A549 (cell line): ENCODE data around the gene PTPN4. TPM values are rescaled to one million over a fixed set of nuclear protein-coding genes. Genes with fewer than 3 reads are reported as not detected.
A peak's percentile ranks its signal among the peaks of the same experiment; 100 is the strongest.

Source experiments
- ATAC-seq, 2 experiments: fragments of 200-7000 bp in 1 of 2; fragments of >200 bp in 1 of 2; cut with Nextera tagmentation in 1 of 2; cut with Tn5 transposase in 1 of 2; 3 replicates each; pipeline versions ENCODE4 v1.8.0 to v1.9.1; 2018 to 2020; ENCODE audit warnings: mild to moderate bottlenecking in 1 of 2, moderate library complexity in 1 of 2
- CTCF ChIA-PET: fragments of 300-600 bp; sonication (Branson Sonifier 250); formaldehyde crosslinking; extraction: SDS; loops from one replicate; lab custom pipeline; 2021; ENCODE audit warnings: antibody characterized with exemption, inconsistent platforms; lab: Yijun Ruan, JAX
- POLR2A ChIA-PET: fragments of 350-600 bp; formaldehyde crosslinking; extraction: SDS; loops from one replicate; lab custom pipeline; 2021; ENCODE audit warnings: antibody characterized with exemption, inconsistent platforms; lab: Yijun Ruan, JAX
- DNase-seq, 2 experiments: peaks; one replicate each; pipeline versions ENCODE4 v3.0.0 to v3.0.0-alpha.2; 2011 to 2016; ENCODE audit warnings: low read depth in 1 of 2, low spot score in 1 of 2
- FAIRE-seq: peaks from 2 replicates; lab custom pipeline; 2011; peaks lifted over from hg19 to GRCh38; lab: Jason Lieb, UNC
- H3K27ac ChIP-seq, 2 experiments: fragments of >200 bp; sonication (Bioruptor Twin); formaldehyde crosslinking; 3 replicates each; pipeline ENCODE4 v1.5.1; 2016 to 2017
- H3K4me1 ChIP-seq: fragments of >200 bp; sonication (Bioruptor Twin); formaldehyde crosslinking; 3 replicates; pipeline ENCODE4 v1.6.1; 2016
- H3K4me2 ChIP-seq: fragments of >200 bp; sonication (Bioruptor Twin); formaldehyde crosslinking; 3 replicates; pipeline ENCODE4 v1.6.1; 2016
- H3K4me3 ChIP-seq: fragments of >200 bp; sonication (Bioruptor Twin); formaldehyde crosslinking; 3 replicates; pipeline ENCODE4 v1.5.1; 2016
- H3K9me3 ChIP-seq: fragments of >200 bp; sonication (Bioruptor Twin); formaldehyde crosslinking; 3 replicates; pipeline ENCODE4 v1.6.1; 2016
- CBX2 ChIP-seq: fragments of 200-600 bp; sonication (generic); IDR thresholded peaks from 2 replicates; pipeline ENCODE4 v1.6.1; 2016; ENCODE audit warnings: low read depth, mild to moderate bottlenecking, borderline replicate concordance
- CHD2 ChIP-seq: fragments of 150-350 bp; IDR thresholded peaks from 2 replicates; pipeline ENCODE4 v1.6.1; 2014; ENCODE audit warnings: low read length; ENCODE audit not compliant: partially characterized antibody
- EHF ChIP-seq: fragments of 250-450 bp; sonication (Bioruptor Pico); IDR thresholded peaks from 2 replicates; pipeline ENCODE4 v1.5.0; 2020; ENCODE audit warnings: mild to moderate bottlenecking
- ELK1 ChIP-seq: fragments of 150-350 bp; IDR thresholded peaks from 2 replicates; pipeline ENCODE4 v1.6.1; 2014; ENCODE audit warnings: low read depth, mild to moderate bottlenecking, low read length
- ESRRA ChIP-seq: fragments of 150-350 bp; IDR thresholded peaks from 2 replicates; pipeline ENCODE4 v1.6.1; 2014; ENCODE audit warnings: mild to moderate bottlenecking, low read length, borderline replicate concordance
- FOXS1 ChIP-seq: fragments of 250-450 bp; sonication (Bioruptor Pico); IDR thresholded peaks from 2 replicates; pipeline ENCODE4 v1.5.0; 2020; ENCODE audit warnings: mild to moderate bottlenecking, moderate library complexity
- GATA3 ChIP-seq: IDR thresholded peaks from 2 replicates; pipeline ENCODE4 v1.6.1; 2012; ENCODE audit warnings: borderline replicate concordance
- HEYL ChIP-seq: fragments of 250-450 bp; sonication (Bioruptor Pico); IDR thresholded peaks from 2 replicates; pipeline ENCODE4 v1.8.0; 2021; ENCODE audit warnings: mild to moderate bottlenecking, moderate library complexity
- HOXA7 ChIP-seq: fragments of 250-450 bp; sonication (Bioruptor Pico); IDR thresholded peaks from 2 replicates; pipeline ENCODE4 v1.5.0; 2020; ENCODE audit warnings: mild to moderate bottlenecking, moderate library complexity
- HOXB13 ChIP-seq: fragments of 250-450 bp; sonication (Bioruptor Pico); IDR thresholded peaks from 2 replicates; pipeline ENCODE4 v1.5.0; 2020; ENCODE audit warnings: low read depth, mild to moderate bottlenecking, moderate library complexity
- HOXB5 ChIP-seq: fragments of 250-450 bp; sonication (Bioruptor Pico); IDR thresholded peaks from 2 replicates; pipeline ENCODE4 v1.5.0; 2020; ENCODE audit warnings: mild to moderate bottlenecking, moderate library complexity
- JUN ChIP-seq, 2 experiments: fragments of >200 bp; sonication (Bioruptor Twin); formaldehyde crosslinking; IDR thresholded peaks; 2 replicates in 1 of 2; 3 replicates in 1 of 2; pipeline ENCODE4 v1.6.1; 2016 to 2017
- KDM1A ChIP-seq: fragments of 200-600 bp; sonication (generic); IDR thresholded peaks from 2 replicates; pipeline ENCODE4 v1.6.1; 2016; ENCODE audit warnings: low read depth, mild to moderate bottlenecking
- KDM5A ChIP-seq: fragments of 200-600 bp; sonication (generic); IDR thresholded peaks from 2 replicates; pipeline ENCODE4 v1.6.1; 2016; ENCODE audit warnings: antibody characterized with exemption, mild to moderate bottlenecking
- MAFK ChIP-seq: fragments of 450-650 bp; IDR thresholded peaks from 2 replicates; pipeline ENCODE4 v1.6.1; 2014; ENCODE audit not compliant: partially characterized antibody
- NFE2L2 ChIP-seq: fragments of 150-350 bp; conservative IDR thresholded peaks from 2 replicates; pipeline ENCODE4 v1.6.1; 2014; ENCODE audit warnings: low read length
- NR3C1 ChIP-seq: fragments of >200 bp; sonication (Bioruptor Twin); formaldehyde crosslinking; IDR thresholded peaks from 3 replicates; pipeline ENCODE4 v1.6.1; 2017
- POLR2AphosphoS2 ChIP-seq: conservative IDR thresholded peaks from 2 replicates; pipeline ENCODE4 v1.6.1; 2012; ENCODE audit warnings: low read length, improper control_type of control experiment, inconsistent platforms
- RAD21 ChIP-seq, 2 experiments: fragments of >200 bp in 1 of 2; sonication (Bioruptor Twin) in 1 of 2; formaldehyde crosslinking in 1 of 2; IDR thresholded peaks in 1 of 2; conservative IDR thresholded peaks in 1 of 2; 2 replicates in 1 of 2; 3 replicates in 1 of 2; pipeline ENCODE4 v1.6.1; 2012 to 2018; ENCODE audit warnings: inconsistent platforms in 1 of 2
- REST ChIP-seq: fragments of 200-600 bp; sonication (generic); IDR thresholded peaks from 2 replicates; pipeline ENCODE4 v1.6.1; 2016; ENCODE audit warnings: antibody characterized with exemption, mild to moderate bottlenecking, moderate library complexity
- RFX5 ChIP-seq: fragments of 450-650 bp; IDR thresholded peaks from 2 replicates; pipeline ENCODE4 v1.7.1; 2014; ENCODE audit warnings: antibody characterized with exemption, mild to moderate bottlenecking, moderate library complexity
- SMC3 ChIP-seq: fragments of >200 bp; sonication (Bioruptor Twin); formaldehyde crosslinking; IDR thresholded peaks from 3 replicates; pipeline ENCODE4 v1.6.1; 2018; ENCODE audit warnings: inconsistent platforms
- SREBF2 ChIP-seq: fragments of 450-650 bp; IDR thresholded peaks from 2 replicates; pipeline ENCODE4 v1.6.1; 2014; ENCODE audit warnings: mild to moderate bottlenecking, moderate library complexity
- ZC3H11A ChIP-seq: fragments of 450-650 bp; IDR thresholded peaks from 2 replicates; pipeline ENCODE4 v1.6.1; 2014; ENCODE audit warnings: antibody characterized with exemption, mild to moderate bottlenecking
- ZNF302 ChIP-seq: fragments of 250-450 bp; sonication (Bioruptor Pico); IDR thresholded peaks from 2 replicates; pipeline ENCODE4 v1.9.0; 2021; ENCODE audit warnings: inconsistent platforms, mild to moderate bottlenecking, moderate library complexity
- ZSCAN20 ChIP-seq: fragments of 250-450 bp; sonication (Bioruptor Pico); IDR thresholded peaks from 2 replicates; pipeline ENCODE4 v1.8.0; 2022; ENCODE audit warnings: mild to moderate bottlenecking, moderate library complexity
- WGBS: methylation state at CpG from one replicate; pipeline ENCODE4 v1.1.6; 2017; ENCODE audit errors: missing lambda C conversion rate; 5-methylcytosine and 5-hydroxymethylcytosine counted together
- polyA plus RNA-seq, 4 experiments: library from polyadenylated mRNA; depleted of rRNA in 3 of 4; stranded (reverse); fragments of >200 nt; fragmentation: RNase III in 1 of 4; extraction: RNeasy Plus Mini Kit Qiagen cat#74134 plus additional on column Dnase treatment in 1 of 4; gene quantifications; 2 replicates in 3 of 4; 3 replicates in 1 of 4; pipeline ENCODE4 v1.2.3, GENCODE V29; 2011 to 2017

Gene PTPN4
- polyA plus RNA-seq, 2 of the 4 experiments (the other 2 are of a cell fraction): 14.5 to 36.6 TPM

- no peak for TF ChIP-seq REST
- TF ChIP-seq NFE2L2: no peak
- no peak for TF ChIP-seq ESRRA
- TF ChIP-seq, all 56 proteins: peak for 0
These were observed 78.0 kb downstream of the PTPN4 start (continued) for GRCh38 chr2:119837759-119838158.

GRCh38 chr2:119838179-119838578 is 78.5 kb downstream of the PTPN4 start:
- CTCF ChIA-PET: interaction anchor here (1.4 kb wide), 1 partner anchor 11 kb away, joined by 5 read pairs; no protein-coding TSS in a partner anchor
- Histone ChIP-seq H3K4me1 (peaks cover 18% of the 10 kb centered on the region), H3K4me3 (no peak overlapping the region), H3K27ac (peak overlapping the region in 1 of 2 experiments; percentile 17; a peak in 2 of 6 replicates), H3K4me2 (peak overlapping the region; percentile 7; the same call in 1 of the 3 replicates), H3K9me3 (no peaks in the 10 kb centered on the region)
- WGBS: 79% methylated on average over 5 of the region's 5 CpGs
- POLR2A ChIA-PET: no interaction called here
- no peak for FAIRE-seq
- DNase-seq: no peak
- ATAC-seq: no peak
- TF ChIP-seq SMC3 (no peak), MAFK (no peak), ZSCAN20 (CRISPR knock-in tag) (no peak), HEYL (CRISPR knock-in tag) (no peak), GATA3 (no peak), POLR2AphosphoS2 (no peak), CBX2 (no peak), NFE2L2 (no peak), FOXS1 (no peak), SREBF2 (no peak), RAD21 (conservative IDR thresholded peaks at IDR 0.05 in 1 of 2, IDR thresholded peaks at IDR 0.05 in 1 of 2) (no peak), KDM1A (no peak), HOXA7 (CRISPR knock-in tag) (no peak), CHD2 (no peak), NR3C1 (no peak), ZC3H11A (no peak), HOXB13 (CRISPR knock-in tag) (no peak), EHF (CRISPR knock-in tag) (no peak), HOXB5 (CRISPR knock-in tag) (no peak)

GRCh38 chr2:119841550-119841949 is 81.8 kb downstream of the PTPN4 start:
- 70% methylated on average over 1 of the region's 1 CpG for WGBS
- no peaks in the 10 kb centered on the region for H3K9me3 ChIP-seq
- no peak overlapping the region; the same call in 2 of the 3 replicates for H3K4me2 ChIP-seq
- FAIRE-seq (peak; percentile 46), ATAC-seq (no peak), DNase-seq (no peak)
- TF ChIP-seq ZNF302 (CRISPR knock-in tag) (no peak), HOXA7 (CRISPR knock-in tag) (no peak), RFX5 (no peak), JUN (IDR thresholded peaks at IDR 0.05) (no peak), KDM5A (no peak), ELK1 (no peak)
- CTCF ChIA-PET: interaction anchor here (0.5 kb wide), 1 partner anchor 278 kb away, joined by 3 read pairs; no protein-coding TSS in a partner anchor
- H3K4me1 ChIP-seq: peaks cover 18% of the 10 kb centered on the region
- H3K27ac ChIP-seq: no peak overlapping the region
- POLR2A ChIA-PET: no interaction called here
- H3K4me3 ChIP-seq: no peak overlapping the region
